Measurements from ENCODE around the gene IGSF9.

The IGSF9 gene

DNA sequence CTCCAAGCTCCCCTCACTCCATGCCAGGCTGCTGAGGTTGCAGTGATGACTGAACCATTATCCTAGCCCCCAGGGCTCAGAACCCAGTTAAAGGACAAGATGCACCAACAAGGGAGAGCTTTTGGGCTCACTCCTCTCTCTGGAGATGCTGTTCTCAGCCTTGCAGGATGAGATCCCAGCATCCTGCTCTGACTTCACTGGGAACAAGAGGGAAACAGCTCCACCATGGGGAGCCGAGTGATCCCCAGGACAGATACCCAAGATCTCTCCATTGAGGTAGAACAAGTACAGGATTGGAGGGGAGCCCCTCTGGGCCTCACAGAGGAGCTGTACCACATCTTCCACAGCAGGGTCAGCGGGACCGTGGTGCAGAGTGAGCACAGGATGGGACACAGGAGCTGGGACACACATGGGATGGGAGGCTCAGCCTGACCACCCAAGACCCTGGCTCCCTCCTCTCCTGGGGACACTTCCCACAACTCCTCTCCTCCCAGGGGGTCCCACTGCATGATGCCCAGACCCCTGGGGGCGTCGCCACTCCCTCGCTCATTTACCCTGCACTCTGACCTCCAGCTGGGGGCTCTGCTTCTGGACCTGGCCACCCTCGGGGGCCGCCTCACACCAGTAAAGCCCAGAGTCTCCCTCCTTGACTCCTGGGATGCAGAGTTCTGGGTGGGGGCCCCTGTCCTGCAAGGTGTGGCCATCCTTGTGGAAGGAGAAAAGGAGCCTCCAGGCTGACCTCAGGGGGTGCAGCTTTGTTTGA is 27.2 kb upstream of the IGSF9 start:
- DNase-seq, result no peak

DNA sequence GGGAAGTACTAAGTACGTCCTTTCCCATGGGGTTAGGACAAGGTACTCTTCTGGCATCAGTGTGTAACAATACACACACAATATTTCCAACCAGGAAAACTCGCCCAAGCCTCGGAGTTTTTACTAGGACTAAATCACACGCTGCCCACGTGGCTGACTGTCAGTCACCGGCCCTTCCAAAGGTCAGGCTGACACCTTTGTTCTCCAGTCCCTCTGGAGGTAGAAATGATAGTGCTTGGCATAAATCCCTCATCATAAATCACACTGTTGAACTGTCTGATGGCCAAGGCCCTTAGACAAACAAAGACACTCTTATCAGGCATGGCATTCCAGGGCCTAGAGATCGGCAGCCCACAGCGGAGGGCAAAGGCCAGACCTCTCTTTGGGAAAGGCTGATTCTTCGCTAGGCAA is 25.5 kb upstream of the IGSF9 start:
- DNase-seq, result no peak

DNA sequence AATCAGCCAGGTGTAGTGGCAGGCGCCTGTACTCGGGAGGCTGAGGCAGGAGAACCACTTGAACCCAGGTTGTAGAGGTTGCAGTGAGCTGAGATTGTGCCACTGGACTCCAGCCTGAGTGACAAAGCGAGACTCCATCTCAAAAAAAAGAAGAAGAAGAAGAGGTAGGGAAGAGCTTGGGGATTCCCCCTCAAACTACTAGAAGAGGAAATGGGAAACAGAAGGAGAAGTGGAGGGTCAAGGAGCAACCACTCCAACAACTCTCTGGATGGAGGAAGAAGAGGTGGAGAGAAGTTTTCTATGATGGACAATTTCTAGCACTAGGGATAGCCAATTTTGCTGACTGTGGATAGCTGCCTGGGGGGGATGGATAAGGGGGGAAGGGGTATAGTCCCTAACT is 23.5 kb upstream of the IGSF9 start:
- DNase-seq, result no peak

DNA sequence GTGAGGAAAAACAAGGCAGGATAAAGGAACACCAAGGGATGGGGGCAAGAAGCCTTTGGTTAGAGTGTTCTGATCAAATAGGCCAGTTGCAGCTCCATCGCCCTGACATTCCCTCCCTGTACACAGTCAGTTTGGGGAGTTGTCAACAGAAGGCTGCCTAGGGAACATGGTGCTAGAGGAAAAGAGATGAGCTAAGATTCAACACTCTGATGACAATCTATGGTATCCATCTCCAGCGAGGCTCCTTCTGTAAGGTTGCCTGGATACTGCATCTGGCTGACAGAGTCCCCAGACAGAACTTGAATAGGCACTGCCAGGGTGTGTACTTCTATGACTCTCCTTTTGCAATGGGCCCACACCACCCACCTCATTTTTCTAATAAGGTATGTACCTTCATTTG is 19.9 kb upstream of the IGSF9 start:
- DNase-seq, result no peak

DNA sequence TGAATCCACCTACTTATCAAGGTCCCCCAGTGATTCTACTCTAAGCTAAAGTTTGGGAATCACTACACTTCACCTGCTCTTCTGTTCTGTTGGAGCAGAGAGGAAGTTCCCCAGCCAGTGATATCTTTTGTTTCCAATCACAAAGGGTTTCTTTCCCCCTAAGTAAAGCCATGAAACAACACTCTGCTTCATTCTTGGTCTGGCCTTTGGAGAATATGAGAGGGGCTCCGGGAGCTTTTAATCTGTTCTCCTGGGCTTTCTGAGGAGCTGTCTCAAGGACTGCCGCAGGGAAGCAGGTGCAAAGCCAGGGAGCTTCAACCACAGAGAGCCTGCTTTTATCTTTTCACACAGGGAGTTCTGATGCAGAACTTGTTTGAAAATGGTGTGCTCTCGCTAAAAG is 18.7 kb upstream of the IGSF9 start:
- DNase-seq, result no peak

DNA sequence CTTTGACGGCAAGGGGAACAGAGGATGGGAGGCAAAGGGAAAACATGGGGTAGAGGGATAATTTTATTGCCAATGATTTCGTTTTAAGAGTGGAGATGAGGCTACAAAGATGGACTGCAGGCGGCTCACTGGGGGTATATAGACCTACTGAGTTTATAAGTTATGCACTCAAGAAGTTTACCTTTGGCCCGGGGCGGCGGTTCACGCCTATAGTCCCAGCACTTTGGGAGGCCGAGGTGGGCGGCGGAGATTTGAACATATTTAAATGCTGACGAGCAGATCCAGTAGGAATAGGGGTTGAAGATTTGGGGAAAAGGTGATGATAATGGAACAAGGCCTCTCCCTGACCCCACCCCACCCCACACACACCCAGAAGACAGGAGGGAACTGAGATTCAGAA is 16.8 kb upstream of the IGSF9 start:
- DNase-seq, result no peak

DNA sequence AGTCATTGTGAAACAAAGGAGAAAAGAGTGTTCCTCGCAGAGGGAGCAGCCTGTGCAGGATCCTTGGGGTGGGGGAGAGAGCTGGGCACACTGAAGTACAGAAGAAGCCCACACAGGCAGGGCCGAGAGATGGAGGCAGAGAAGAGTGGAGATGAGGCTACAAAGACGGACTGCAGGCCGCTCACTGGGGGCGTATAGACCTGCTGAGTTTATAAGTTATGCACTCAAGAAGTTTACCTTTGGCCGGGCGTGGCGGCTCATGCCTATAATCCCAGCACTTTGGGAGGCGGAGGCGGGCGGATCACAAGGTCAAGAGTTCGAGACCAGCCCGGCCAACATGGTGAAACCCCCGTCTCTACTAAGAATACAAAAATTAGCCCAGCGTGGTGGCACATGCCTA is 16.2 kb upstream of the IGSF9 start:
- DNase-seq, result no peak

DNA sequence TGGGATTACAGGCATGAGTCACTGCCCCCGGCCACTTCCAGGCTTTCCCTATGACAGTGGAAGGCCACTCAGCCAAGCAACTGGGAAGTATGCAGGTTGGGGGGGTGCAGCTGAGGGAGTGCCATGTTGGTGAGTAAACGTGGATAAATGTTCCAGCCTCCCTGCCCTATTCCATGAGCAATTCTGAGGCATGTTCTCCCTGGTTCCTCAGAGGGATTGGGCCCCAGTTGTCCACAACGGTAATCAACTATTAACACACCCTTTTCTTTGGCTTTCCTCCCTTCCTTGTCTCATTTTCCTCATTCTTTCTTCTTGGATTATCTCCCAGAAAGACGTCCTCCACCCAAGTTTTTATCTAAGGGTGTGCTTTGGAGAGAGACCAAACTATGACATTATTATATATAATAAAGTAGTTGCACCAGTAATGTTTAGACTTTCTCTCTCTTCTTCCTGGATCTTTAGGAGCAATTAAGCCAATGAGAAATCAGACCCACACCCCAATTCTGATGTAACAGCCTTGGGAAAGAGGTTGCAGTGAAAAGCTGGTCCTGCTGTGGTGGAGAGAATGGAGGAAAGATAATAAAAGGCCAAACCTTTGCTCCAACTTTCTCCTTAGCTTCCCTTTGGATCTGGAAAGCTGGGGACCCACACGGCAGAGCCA is 15.4 kb upstream of the IGSF9 start:
- DNase-seq, result no peak

DNA sequence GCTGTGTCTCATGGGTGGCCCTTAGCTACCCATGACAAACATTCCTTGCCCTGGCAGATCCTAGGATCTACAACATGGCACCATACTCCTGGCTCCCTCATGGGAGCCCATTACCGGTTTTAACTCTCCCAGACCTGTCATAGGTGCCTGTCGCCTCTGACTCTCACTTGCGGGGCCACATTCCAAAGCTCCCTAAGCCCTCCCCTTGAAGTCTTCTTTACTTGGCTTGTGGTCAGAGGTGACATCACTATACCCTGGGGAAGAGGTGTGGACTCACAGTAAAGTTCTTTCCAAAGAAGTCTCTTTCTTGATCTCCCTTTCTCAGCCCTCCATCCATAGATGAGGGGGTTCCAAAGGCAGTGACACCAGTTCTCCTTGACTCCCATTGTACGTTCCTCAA is 14.0 kb upstream of the IGSF9 start:
- DNase-seq, result no peak

DNA sequence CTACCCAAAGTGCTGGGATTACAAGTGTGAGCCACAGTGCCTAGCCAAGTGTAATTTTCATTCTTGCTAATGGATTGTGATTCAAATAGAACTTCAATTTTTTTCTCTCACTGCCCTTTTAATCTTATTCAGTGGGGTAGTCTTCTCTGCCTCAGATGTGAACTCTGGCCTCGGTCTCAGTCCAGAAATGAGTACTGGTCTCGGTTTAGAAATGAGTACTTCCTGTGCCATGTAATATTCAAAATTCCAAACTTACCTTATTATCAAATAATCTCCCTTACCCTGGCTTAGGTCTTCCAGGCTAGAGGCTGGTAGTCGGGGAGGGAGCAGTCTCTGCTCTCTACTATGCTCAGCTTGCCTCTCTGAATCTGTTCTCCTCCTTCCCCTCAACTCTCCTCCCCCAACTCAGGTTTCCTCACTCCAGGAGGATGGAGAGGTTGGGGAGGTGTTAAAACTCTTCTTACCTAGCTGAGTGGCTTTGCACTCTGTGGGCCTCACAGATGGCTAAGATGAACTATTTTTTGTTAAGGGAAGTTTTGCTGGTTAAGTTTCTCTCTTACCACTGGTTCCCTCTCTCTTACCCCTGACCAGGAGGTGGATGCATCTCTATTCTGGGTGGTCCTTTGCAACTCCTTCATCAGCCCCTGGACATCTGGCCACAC is 13.4 kb upstream of the IGSF9 start:
- no peak for DNase-seq

DNA sequence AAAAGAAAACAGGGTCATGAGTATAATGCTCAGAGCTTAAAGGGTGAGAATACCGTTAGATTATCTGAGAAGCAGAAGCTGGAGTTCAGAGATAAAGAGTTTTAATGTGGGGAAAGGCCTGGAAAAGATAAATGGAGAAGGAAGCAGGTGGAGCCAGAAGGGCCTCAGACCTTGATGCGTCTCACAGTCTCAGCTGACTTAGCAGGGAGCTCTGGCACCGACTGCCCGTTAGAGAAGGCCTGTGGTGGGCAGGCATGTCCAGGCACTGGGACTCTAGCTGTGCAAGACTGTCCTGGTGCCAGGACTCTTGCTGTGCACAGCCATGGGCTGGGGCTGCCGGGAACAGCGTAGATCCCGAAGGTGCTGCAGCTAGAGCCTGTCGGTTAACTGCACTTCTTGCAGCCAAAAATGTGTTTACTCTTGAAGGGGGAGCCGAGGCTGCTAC is 12.4 kb upstream of the IGSF9 start:
- no peak for DNase-seq

DNA sequence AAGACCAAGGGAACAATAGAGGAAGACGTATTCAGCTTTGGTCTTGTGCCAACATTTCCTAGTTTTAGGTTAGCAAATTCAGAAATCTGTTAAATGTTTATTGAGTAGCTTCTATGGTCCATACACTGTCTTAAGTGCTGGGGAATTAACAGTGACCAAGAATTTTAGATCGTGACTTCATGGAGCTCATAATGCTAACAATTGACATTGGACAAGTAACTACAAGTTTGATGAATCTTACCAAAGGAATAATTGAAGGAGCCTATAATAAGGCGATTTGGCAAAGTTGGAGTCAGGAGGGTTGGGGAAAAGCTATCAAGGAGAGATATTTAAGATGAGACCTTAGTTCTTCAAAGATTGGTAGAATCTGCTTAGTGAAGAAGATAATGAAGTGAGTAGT is 10.0 kb upstream of the IGSF9 start:
- DNase-seq, result no peak

DNA sequence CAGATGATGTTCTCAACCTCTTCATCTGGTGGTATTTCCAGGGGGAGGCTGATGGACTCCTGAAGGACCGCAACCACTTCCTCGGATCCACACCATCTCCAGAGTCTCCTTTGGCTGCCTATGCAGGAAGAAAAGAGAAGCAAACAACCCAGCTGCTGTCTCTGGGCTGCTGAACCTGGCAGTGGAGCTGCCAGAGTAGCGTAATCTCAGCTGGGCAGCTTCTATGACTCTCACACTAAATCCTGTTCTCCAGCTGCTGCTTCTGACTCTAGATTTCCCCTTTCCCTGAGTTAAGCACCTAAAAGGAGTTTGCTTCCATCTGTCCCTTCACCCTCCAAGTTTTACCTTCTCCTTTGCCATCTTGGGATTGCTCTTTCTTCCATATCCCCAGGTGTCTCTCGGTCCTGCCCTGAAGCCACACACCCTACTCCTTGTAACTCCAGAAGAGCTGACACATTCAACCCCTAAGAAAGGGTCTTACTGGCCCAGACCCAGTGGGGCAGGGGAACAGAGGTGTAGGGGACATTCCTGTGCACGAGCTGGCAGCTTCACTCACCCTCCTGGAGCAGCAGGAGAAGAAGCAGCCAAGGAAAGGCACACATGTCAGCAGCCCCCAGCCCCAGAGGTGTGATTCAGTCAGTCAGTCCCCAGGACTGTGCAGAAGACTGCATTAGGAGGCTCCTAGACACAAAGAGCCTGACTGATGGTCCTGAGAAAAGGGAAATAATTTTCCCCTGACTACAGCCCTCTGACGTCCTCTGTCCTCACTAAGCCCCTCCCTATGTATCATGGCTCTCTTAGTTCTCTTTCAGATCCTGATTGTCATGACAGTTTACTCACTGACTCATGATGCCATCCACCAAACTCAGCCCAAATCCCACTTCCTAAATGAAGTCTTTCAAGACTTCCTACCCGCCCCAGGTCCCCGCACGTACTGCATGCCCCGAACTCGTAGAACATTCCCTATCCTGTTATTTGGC is 8.4 kb upstream of the IGSF9 start, which contains the start of gene SLAMF9:
SLAMF9 (minus strand) TSS at position 702 of the 980 bp plus-strand sequence; CDS start at position 602, 100 bp downstream.
- DNase-seq, result no peak

DNA sequence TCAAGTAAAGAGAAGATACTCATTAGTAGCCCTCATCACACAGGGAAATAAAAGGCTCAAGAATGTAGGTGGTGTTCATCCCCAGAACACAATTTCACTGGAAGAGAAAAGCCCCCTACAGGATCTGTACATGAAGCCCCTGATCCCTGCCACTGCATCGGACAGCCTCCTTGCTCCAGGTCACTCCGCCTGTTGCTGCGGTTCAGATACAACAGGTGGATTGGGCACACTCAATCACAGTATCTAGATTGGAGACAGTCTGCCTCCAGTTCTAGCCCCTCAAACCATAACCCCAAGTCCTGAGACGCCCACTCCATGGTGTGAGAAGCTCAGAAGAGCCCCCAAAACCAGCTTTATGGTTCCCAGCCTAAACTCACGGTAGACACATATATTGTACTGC is 7.5 kb upstream of the IGSF9 start:
- no peak for DNase-seq

DNA sequence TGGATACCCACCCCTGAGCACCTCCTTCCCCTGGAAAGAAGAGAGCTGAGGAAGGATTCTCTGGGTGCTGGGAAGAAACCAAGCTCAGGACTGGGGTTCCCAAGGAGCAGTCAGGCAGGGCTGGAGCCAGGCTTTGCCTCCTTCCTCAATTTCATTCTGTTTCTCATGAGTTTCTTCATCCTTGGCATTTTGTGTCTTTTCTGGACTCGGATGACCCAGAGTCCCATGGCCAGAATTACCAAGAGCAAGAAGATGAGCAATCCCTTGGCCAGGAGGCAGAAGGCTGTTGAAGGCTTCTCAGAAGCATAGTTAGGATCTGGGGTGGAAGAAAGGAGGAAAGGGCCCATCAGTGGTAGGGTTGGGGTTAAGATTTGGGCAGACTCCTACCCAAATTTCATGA is 6.1 kb upstream of the IGSF9 start:
- no peak for DNase-seq

DNA sequence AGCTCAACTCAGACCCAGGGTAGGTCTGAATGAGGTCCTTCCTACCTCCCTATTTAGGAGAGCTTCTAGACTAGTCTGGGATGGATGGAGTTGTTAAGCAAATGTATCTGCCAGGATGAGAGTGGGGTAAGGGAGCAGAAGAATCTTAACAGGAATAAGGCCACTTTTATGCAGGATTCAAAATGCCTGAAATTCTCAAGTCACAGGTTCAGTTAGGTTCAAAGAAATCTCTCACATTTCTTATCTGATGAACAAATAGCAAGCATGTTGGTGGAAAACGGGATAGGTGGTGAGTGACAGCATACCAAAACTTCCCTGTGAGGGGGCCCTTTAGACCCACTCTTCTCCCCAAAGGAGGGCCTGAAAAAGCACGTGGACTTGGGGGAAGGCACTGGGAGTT is 5.6 kb upstream of the IGSF9 start:
- DNase-seq, result no peak

DNA sequence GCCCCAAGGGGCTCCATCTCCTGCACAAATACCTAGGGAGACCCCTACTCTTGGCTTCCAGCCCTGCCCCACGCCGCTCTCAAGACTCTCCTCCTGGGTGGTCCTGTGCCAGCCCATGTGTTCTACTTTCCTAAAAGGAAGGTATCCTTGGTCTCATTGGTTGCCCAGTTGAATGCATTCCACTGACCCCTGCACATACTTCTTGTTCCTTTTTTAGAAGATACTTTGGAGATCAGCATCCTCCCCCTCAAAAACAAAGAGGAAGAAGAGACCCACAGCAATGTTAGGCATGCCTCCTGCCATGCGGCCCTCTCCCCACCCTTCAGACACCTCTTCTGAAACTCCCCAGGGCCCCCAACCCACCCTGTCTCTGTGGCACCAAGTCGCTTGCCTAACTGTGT is 4.6 kb upstream of the IGSF9 start:
- DNase-seq, result no peak

DNA sequence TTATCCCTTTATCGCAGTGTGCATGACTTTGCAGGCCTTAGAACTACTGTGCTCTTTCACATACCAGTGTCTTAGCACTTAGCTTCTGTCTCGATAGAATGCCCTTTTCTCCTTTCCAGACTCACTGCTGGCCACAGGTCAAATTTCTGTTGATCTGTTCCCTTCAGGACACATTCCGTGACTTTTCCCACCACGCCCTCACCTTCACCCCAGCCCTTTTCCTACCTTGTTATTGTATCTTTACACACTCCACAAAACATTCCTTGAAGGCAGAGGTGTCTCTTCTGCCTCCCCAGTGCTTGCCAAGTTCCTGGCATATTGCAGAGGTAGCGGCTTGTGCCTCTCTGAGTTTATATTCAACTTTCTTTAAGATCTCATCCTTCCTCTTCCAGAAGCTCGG is 3.7 kb upstream of the IGSF9 start:
- DNase-seq, result no peak

DNA sequence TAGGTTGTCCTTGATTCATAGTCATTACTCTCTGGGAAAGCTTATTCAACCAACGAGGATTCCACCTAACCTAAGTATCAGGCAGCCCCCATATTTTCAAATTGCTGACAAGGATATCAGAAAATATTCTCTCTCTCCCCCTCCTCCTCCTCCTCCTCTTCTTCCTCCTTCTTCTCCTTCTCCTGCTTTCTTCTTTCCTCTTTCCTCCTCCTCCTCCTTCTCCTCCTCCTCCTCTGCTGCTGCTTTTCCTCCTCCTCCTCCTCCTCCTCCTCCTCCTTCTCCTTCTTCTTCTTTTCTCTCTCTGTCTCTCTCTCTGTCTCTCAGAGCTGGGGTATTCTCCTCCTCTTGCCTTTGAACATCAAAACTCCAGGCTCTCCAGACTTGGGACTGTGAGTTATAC is 2.5 kb upstream of the IGSF9 start:
- DNase-seq, result no peak

DNA sequence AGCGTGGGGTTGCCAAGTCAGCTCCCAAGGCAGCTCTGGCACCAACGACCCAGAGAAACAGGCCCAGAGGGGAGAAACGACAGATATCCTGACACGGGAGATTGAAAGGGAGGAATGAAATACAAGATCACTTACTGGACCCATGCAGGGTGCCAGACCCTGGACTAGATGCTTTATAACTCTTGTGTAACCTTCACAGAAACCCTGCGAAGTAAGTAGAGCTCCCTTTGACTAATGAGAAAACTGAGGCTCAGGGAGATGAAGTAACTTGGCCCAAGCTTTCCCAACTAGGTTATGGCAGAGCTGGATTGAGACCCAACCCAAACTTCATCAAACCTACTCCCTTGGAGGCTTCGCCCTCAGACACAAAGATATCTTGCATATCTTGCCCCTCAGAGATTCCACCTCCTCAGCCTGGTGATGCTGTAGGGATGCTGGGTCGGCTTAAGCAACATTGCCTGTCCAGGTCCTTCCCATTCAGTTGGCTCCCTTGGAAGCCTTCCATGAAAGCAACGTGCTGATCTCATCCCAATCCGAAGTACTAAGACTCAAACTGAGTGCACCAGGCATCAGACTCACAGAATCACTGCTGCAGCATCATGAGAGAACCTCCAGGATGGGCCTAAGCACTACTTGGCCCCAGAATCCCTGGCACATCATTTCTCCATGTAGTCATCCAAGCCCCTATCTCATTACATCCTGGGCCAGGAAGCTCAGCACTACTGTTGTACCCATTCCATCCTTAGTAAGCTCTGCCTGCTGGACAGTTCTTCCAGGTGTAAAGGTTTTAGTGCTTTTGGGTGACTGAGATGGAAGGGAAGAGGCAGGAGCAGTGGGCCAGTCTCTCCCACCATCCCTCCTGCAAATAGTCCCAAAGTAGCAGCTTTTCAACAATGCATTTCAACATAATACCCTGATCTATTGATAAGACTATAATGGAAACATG is 1.1 kb upstream of the IGSF9 start:
- no peak for DNase-seq

DNA sequence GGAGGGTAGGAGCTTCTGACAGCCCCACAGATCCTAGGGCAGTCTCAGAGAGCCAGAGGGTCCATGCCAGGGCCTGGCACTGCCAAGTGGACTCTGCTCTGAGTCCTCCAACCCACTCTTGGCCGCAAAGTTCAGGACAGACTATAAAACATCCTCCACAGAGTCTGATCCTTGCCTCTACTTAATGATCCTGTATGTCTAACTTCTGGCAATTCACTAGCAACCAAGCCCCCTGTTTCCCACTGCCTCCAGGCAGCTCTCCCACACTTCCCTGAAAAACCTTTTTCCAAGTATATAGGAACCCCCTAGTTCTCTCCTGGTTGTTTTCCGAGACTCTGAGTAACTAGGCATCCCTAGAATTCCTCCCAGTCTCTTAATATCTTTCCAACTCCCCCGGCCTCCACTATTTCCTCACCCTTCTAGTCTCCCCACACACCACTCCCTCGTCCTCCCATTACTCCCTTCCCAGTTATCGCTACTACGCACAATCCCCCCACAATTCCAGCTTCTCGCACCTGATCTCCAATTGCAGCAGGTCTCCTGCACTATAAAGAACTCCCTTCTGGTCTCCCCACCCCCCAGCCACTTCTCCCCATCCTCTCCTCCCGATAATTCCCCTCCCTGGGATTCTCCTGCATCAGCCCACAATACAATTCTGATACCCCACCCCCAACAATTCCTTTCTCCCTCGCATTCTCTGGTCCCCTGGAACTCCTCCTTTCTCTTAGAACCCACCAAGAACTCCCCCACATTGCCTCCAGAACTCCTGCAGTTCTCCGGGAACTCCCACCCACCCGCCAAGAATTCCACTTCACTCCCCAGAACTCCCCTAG is 574 bp downstream of the IGSF9 start:
- no peak for DNase-seq
